NCI-H1105 (cell line): Measurements from ENCODE around the gene MAMSTR.

Experiments
- DNase-seq: peaks from one replicate; lab custom pipeline; 2025; lab: John Stamatoyannopoulos, UW

Gene MAMSTR

DNA sequence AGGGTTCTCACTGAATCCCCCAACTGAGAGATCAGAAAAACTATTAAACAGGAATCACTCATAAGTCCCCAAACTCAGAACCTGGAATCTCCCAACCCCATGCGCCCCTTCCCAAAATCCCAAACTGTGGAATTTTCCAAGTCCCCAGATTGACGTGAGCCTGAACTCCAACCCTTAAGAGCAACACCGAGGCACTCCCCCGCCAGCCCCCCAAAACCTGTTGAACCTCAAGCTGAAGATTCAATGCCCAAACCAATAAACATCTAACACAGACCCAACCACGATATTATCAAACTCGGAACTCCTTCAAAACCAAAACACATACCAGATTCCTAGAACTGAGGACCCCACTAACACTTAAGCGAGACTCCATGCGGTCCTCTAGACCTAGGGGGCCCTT is 26.6 kb upstream of the MAMSTR start:
- DNase-seq: no peak

GRCh38 chr19:48745208-48745995 is 25.9 kb upstream of the MAMSTR start:
- DNase-seq: no peak

GRCh38 chr19:48742096-48742495 is 22.6 kb upstream of the MAMSTR start:
- DNase-seq: no peak

- no peak for DNase-seq
Measured at GRCh38 chr19:48741129-48741999, 21.8 kb upstream of the MAMSTR start.

DNA sequence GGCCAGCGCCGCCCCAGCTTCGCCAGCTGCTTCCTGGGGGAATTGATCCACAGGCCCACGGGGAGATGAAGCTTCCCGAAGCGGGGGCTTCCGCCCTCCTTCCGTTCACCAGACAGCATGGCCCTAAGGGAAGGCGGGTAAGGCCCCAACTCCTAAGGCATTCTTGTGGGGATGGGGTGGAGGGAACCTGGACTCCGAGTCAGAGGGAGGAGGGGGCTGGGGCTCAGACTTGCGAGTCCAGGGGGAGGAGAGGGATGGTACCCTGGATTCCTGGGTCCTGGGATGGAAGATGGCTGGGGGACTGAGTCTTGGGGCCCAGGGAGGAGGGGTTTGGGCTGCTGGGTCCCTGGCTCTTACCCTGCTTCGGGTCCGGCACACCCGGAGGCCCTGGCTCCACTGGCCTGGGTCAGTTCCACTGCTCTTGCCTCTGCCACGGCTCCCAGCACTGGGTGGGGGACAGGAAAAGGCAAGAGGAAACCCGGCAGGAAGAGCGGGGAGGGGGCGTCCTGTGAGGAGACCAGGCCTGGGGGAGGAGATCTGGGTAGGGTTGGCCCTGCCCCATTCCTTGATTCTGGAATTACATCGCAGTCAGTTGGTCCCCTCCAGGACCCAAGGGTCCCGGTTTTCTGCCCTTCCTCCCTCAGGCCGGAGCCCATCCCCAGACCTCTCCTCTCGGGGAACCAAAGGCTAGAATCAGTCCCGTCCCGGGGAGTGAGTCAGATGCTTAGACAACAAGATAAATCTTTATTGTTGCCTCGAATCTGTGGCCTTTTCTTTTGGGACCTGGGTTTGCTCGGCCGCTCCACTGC is 20.8 kb upstream of the MAMSTR start, which contains the start of gene RASIP1:
RASIP1 (minus strand) TSS at position 447 of the 809 bp plus-strand sequence; CDS start at position 119, 328 bp downstream.
- DNase-seq: no peak

DNA sequence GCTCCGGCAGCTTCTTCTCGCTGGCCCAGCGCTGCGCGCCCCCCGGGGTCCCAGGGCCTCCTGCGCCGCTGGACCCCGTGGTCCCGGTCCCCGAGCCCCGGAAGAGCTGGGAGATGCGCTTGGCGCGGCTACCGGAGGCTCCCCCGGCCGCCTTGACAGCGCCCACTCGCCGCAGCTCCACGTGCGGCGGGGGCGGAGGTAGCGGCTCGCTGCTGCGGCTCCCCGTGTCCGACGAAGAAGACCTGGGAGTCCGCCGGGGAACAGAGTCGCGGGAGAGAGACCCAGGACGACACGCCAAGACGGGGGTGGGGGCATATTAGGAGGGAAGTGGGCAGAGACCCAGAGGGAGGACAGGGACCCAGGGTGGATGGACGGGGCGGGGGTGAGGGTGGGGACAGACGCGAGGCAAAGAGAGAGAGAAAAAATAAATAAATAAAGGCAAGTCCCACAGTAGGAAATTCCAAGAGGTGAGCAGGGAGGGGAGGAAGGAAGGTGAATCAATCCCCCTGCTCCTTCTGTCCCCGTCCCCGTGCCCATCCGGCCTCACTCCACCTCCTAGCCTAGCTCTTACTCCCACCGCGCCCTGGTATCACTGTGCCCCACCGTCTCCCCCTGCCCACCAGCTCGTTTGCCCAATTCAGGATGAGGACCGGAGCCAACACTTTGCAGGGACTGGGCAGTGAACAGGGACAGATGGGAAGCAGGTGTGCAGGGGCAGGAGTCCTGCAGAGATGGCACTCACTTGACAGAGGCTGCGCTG is 20.1 kb upstream of the MAMSTR start:
- no peak for DNase-seq

GRCh38 chr19:48738557-48739403 is 19.3 kb upstream of the MAMSTR start:
- peak; percentile 91 for DNase-seq

DNA sequence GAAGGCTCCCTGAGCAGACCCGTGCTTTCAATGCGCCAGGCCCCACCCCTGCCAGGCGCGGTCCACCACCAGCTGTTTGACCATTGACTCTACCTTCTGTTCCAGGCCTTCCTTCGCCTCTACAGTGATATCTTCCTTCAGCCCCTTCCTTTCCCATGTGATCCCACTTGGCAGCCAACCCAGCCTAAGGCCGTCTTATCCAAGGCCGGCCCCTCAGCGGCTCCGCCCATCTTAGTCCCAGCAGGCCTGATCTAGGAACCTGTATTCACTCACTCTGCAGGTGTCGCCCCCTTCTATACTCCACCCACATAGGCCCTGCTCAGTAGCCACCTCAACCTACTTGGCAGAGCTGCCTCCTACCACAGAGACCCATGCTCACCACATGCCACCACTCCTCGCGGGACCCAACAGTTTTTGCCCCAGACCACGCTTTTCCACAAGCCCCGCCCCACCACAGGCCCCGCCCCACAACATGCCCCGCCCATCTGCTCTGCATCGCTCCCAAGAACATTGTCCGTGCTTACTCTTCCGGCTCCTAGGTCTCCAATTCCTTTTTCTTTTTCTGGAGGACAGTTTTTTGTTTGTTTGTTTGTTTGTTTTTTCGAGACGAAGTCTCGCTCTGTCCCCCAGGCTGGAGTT is 18.0 kb upstream of the MAMSTR start:
- no peak for DNase-seq

GRCh38 chr19:48735031-48735615 is 15.6 kb upstream of the MAMSTR start:
- peak; percentile 84 for DNase-seq

DNA sequence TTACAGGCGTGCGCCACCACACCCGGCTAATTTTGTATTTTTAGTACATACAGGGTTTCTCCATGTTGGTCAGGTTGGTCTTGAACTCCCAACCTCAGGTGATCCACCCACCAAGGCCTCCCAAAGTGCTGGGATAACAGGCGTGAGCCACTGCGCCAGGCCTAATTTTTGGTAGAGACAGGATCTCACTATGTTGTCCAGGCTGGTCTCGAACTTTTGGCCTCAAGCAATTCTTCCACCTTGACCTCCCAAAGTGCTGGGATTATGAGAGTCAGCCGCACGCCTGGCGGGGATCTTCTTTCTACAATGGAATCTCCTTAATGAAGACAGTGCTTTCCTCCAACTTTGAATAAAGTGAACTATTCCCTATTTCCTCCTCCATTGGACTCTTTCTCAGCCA is 15.1 kb upstream of the MAMSTR start:
- no peak for DNase-seq

GRCh38 chr19:48731452-48731851 is 11.9 kb upstream of the MAMSTR start:
- no peak for DNase-seq

DNA sequence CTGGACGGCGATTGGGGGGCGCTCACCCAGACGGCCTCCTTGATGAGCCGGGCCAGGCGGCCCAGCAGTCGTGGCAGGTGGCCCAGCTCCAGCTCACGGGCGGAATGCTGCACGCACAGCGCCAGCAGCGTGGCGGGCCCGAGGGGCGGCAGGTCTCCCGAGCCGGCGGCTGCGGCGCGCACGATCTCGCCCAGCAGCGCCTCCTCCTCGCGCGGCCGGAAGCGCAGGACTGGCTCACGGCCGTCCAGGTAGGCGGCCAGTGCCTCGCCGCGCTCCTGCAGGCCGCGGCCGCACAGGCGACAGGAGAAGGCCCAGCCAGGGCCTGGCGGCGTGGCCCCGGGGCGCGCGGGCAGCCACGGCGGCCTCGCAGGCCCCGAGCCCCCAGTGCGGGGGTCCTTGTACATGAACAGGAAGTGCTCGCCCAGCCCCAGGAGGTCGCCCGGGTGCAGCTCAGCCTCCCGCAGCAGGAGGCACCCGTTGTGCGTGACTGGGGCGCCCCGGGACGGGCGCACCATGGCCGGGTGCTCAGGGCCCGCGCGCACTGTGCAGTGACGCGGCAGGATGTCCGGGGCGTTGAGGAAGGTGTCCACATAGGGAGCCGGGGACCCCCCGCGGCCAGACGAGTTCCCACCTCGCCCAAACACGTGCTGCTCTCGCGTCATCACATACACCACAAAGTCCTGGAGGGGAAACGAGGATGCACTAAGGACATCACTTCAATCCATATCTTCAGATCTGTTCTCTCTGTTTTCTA is 9.6 kb upstream of the MAMSTR start:
- DNase-seq: no peak

DNA sequence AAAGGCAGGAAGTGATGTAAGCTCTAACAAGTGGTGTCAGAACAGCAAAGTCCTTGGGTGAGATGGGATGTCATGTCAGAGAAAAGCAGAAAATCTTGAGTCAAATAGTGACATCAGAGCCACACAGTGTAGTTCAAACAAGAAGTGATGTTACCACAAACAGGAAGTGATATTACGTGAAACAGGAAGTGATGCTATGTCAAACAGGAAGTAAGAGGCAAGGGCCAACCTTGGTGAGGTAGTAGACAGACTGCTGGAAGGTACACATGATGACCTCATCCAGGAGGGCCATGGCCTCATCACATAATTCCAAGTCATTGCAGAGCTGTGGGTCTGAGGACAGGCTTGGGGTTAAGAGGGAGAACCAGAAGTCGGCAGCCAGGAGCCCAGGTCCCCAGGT is 7.0 kb upstream of the MAMSTR start:
- no peak for DNase-seq

- DNase-seq: peak; percentile 23
Measured at GRCh38 chr19:48724796-48725753, 5.5 kb upstream of the MAMSTR start.

- DNase-seq: no peak
Measured at GRCh38 chr19:48722196-48722708, 2.7 kb upstream of the MAMSTR start.

- peak; percentile 97 for DNase-seq
Measured at GRCh38 chr19:48720613-48721296, 1.2 kb upstream of the MAMSTR start.

DNA sequence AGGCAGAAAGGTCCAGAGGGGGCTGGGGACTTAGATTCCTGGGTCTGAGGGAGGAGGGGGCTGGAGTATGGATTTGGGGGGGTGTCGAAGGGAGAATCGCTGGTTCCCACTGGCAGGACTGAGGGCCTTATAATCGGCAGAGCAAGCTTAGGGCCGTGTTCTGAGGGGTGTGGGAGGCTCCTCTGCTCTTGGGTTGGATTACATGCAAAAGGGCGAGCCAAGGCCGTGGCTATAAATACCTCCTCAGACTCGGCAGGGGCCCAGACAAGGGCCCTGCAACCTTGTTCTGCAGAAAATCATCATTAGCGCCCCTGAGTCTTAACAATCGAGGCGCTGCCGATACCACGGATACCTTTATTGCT is 707 bp upstream of the MAMSTR start:
- no peak for DNase-seq
